Stimulated activated CD8-positive, alpha-beta memory T cell treated with anti-CD3 and anti-CD28 coated beads, Interleukin-4, amount 100 ng/mL, for 1 hour (primary cell): ENCODE data around the gene GPR108.
A peak's percentile ranks its signal among the peaks of the same experiment; 100 is the strongest.

Source experiments
- DNase-seq, 2 donors: peaks; one replicate each; pipeline ENCODE4 v3.0.0-alpha.2; 2020; ENCODE audit warnings: low read depth in 2 of 2, low spot score in 1 of 2

Gene GPR108

GRCh38 chr19:6737873-6738786, 750 bp upstream of the GPR108 start:
- DNase-seq, result peak; percentile 42 to 52

GRCh38 chr19:6736917-6737283, 480 bp downstream of the GPR108 start:
- no peak for DNase-seq

- peak; percentile 23 to 39 for DNase-seq
Observed at GRCh38 chr19:6736169-6736916, 1.0 kb downstream of the GPR108 start.

GRCh38 chr19:6735181-6735911, 2.0 kb downstream of the GPR108 start:
- DNase-seq, result no peak

GRCh38 chr19:6734096-6734696, 3.2 kb downstream of the GPR108 start:
- no peak for DNase-seq

- no peak for DNase-seq
Observed at GRCh38 chr19:6733338-6734095, 3.9 kb downstream of the GPR108 start.

GRCh38 chr19:6732803-6733337, 4.5 kb downstream of the GPR108 start:
- DNase-seq, result no peak

- no peak for DNase-seq
Observed at GRCh38 chr19:6731822-6732221, 5.6 kb downstream of the GPR108 start.

GRCh38 chr19:6730941-6731670, 6.3 kb downstream of the GPR108 start:
- no peak for DNase-seq

- DNase-seq, result no peak
Observed at GRCh38 chr19:6730153-6730804, 7.1 kb downstream of the GPR108 start.

GRCh38 chr19:6729573-6730152, 7.7 kb downstream of the GPR108 start:
- DNase-seq, result no peak

- DNase-seq, result no peak
Observed at GRCh38 chr19:6728346-6728745, 9.0 kb downstream of the GPR108 start.

GRCh38 chr19:6725513-6726231, 11.7 kb downstream of the GPR108 start:
- no peak for DNase-seq

GRCh38 chr19:6724631-6725492, 12.5 kb downstream of the GPR108 start:
- no peak for DNase-seq

- DNase-seq, result no peak
Observed at GRCh38 chr19:6723738-6724137, 13.6 kb downstream of the GPR108 start.

- no peak for DNase-seq
Observed at GRCh38 chr19:6723108-6723618, 14.2 kb downstream of the GPR108 start.

GRCh38 chr19:6721773-6722172, 15.6 kb downstream of the GPR108 start:
- DNase-seq, result no peak
